ENCODE results near the gene NKX2-4.

DNA sequence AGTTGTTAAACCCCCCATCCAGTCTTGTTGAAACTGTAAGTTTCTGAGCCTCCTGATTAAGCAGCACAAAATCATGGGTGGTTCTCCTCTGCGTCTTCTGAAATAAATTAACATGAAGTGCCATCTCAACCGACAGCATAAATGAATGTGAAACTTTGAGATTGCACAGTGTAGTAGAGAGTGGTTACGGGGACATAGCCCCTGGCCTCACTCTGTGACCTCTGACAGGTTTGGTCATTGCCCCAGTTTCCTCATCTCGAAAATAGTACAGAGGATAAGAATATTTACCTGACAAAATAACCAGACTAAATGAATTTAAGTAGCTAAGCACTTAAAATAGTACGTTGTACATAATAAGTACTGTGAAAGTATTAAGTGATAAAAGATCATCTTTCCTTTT lies 19.1 kb downstream of the NKX2-4 start:
- TF ChIP-seq, protein P1, sequence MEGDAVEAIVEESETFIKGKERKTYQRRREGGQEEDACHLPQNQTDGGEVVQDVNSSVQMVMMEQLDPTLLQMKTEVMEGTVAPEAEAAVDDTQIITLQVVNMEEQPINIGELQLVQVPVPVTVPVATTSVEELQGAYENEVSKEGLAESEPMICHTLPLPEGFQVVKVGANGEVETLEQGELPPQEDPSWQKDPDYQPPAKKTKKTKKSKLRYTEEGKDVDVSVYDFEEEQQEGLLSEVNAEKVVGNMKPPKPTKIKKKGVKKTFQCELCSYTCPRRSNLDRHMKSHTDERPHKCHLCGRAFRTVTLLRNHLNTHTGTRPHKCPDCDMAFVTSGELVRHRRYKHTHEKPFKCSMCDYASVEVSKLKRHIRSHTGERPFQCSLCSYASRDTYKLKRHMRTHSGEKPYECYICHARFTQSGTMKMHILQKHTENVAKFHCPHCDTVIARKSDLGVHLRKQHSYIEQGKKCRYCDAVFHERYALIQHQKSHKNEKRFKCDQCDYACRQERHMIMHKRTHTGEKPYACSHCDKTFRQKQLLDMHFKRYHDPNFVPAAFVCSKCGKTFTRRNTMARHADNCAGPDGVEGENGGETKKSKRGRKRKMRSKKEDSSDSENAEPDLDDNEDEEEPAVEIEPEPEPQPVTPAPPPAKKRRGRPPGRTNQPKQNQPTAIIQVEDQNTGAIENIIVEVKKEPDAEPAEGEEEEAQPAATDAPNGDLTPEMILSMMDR (IDR thresholded peaks at IDR 0.05) = no peak
- no peak for TF ChIP-seq POLR2A (IDR thresholded peaks at IDR 0.05)

All from vagina (tissue), 2 donors.